K562 (cell line): ENCODE measurements around the gene SPATS1. TPM values are rescaled to one million over a fixed set of nuclear protein-coding genes. Genes with fewer than 3 reads are reported as not detected.
A peak's percentile ranks its signal among the peaks of the same experiment; 100 is the strongest.

ENCODE experiments used
- CTBP1 ChIP-seq: fragments of 450-650 bp; IDR thresholded peaks from 2 replicates; pipeline ENCODE4 v1.6.1; 2016; ENCODE audit warnings: borderline replicate concordance
- EHMT2 ChIP-seq: fragments of 450-650 bp; IDR thresholded peaks from 2 replicates; pipeline ENCODE4 v1.6.1; 2018; ENCODE audit warnings: antibody characterized with exemption
- ETV1 ChIP-seq: fragments of 450-650 bp; conservative IDR thresholded peaks from 2 replicates; pipeline ENCODE4 v1.6.1; 2016; ENCODE audit warnings: missing genetic modification characterization, control low read depth, low read depth, missing compliant biosample characterization
- HLTF ChIP-seq: fragments of 450-650 bp; IDR thresholded peaks from 2 replicates; pipeline ENCODE4 v1.6.1; 2016
- HNRNPK ChIP-seq: fragments of 200-400 bp; formaldehyde crosslinking; IDR thresholded peaks from one replicate; pipeline ENCODE4 v1.6.1; 2018; ENCODE audit warnings: mild to moderate bottlenecking, low read depth, low read length; ENCODE audit not compliant: poor library complexity, severe bottlenecking
- MAFK ChIP-seq: IDR thresholded peaks from 2 replicates; pipeline ENCODE4 v1.6.1; 2011; ENCODE audit warnings: low read length, improper control_type of control experiment
- MXI1 ChIP-seq: IDR thresholded peaks from 2 replicates; pipeline ENCODE4 v1.6.1; 2011; ENCODE audit warnings: low read depth, mild to moderate bottlenecking, improper control_type of control experiment, low read length
- RB1 ChIP-seq: fragments of 450-650 bp; IDR thresholded peaks from 2 replicates; pipeline ENCODE4 v1.6.1; 2017; ENCODE audit warnings: low read depth, mild to moderate bottlenecking
- RBM15 ChIP-seq: fragments of 200-400 bp; formaldehyde crosslinking; IDR thresholded peaks from 2 replicates; pipeline ENCODE4 v1.6.1; 2018; ENCODE audit warnings: mild to moderate bottlenecking, low read length, moderate library complexity; ENCODE audit not compliant: insufficient read depth
- ZBED1 ChIP-seq: IDR thresholded peaks from 2 replicates; pipeline ENCODE4 v1.6.1; 2014
- ZNF311 ChIP-seq: fragments of 250-450 bp; sonication (Bioruptor Pico); IDR thresholded peaks from 2 replicates; pipeline ENCODE4 v1.4.0; 2020; ENCODE audit warnings: mild to moderate bottlenecking, moderate library complexity
- polyA plus RNA-seq, 8 experiments: library from polyadenylated mRNA; depleted of rRNA in 4 of 8; stranded (reverse) in 5 of 8; unstranded in 3 of 8; fragments of >200 nt; fragmentation: Nextera tagmentation in 2 of 8; fragmentation: Illumina TruSeq in 1 of 8; extraction: Ambion mirVana in 2 of 8; extraction: Trizol in 1 of 8; gene quantifications; 2 replicates each; pipeline versions ENCODE4 v1.2.1 to v1.2.3, GENCODE V29; 2011 to 2014; ENCODE audit warnings: inconsistent platforms in 1 of 8, missing spikeins in 1 of 8
- total RNA-seq, 7 experiments: library from RNA; depleted of rRNA in 6 of 7; stranded (reverse); fragments of >200 nt in 6 of 7; fragmentation: Illumina TruSeq in 2 of 7; extraction: Trizol in 2 of 7; gene quantifications; 2 replicates each; pipeline versions ENCODE4 v1.2.1 to v1.2.3, GENCODE V29; 2011 to 2021; ENCODE audit warnings: low replicate concordance in 1 of 7
- TF ChIP-seq, protein P1 (sequence below): sonication (generic); formaldehyde crosslinking; IDR thresholded peaks from 2 replicates; pipeline ENCODE4 v1.9.0; 2022; ENCODE audit warnings: mild to moderate bottlenecking, missing genetic modification reagents
- TF ChIP-seq, protein P2 (sequence below): sonication (generic); formaldehyde crosslinking; IDR thresholded peaks from 2 replicates; pipeline ENCODE4 v1.8.0; 2023; ENCODE audit warnings: mild to moderate bottlenecking, missing genetic modification reagents
- TF ChIP-seq, protein P3 (sequence below), 2 experiments: fragments of 450-650 bp in 1 of 2; sonication (generic) in 1 of 2; formaldehyde crosslinking in 1 of 2; IDR thresholded peaks; 2 replicates each; pipeline versions ENCODE4 v1.7.1 to v1.9.0; 2016 to 2022; ENCODE audit warnings: inconsistent platforms in 1 of 2, mild to moderate bottlenecking in 1 of 2, missing genetic modification reagents in 1 of 2
- TF ChIP-seq, protein P4 (sequence below): sonication (generic); formaldehyde crosslinking; IDR thresholded peaks from 2 replicates; pipeline ENCODE4 v1.8.1; 2022; ENCODE audit warnings: missing genetic modification reagents

Gene SPATS1
- total and polyA plus RNA-seq, 9 of the 15 experiments (the other 6 are each of a cell fraction or from before 2014, with no cell fraction given): not detected

DNA sequence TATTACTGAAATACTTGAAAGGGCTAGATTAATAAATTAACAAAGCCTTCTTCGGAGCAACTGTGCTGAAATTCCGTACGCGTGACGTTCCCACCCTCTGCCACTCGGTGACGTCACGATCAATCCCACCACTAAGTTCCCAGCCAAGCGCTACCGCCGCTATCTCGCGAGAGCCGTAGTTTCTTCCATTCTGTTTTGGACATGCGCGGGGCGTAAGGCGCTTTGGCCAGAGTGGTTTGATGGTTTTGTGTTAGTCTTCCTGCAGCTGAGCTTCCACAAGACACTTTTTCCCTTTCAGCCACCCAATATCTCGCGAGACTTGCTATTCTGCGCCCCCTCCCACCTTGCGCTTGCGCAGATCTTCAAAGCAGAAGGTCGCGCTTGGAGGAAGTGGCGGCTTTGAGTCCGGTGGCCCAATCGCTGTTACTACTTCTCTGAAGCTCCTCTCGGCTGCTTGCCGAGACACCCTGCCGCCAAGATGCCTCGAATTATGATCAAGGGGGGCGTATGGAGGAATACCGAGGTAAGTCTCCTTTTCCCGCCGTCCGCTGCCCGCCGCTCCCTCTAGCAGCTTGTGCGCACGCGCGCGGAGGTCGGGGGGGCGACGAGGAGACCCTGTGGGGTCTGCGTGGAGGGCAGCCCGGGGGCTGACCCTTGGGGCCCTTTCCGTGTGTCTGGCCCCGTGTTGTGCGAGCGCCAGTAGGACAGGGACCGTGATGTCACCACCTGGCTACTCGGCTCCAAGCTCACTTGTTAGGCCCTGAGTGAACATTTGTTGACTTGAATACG is 45.1 kb downstream of the SPATS1 start, which contains the start of gene CDC5L (continued):
- TF ChIP-seq CTBP1 (peak; percentile 39; the same call in 1 of the 2 replicates), EHMT2 (no peak), HLTF (no peak), RBM15 (no peak), MXI1 (peak; percentile 67; the same call in 1 of the 2 replicates), ZBED1 (no peak; the same call in 1 of the 2 replicates), RB1 (peak; percentile 98), ZNF311 (CRISPR knock-in tag) (no peak), ETV1 (no peak), MAFK (no peak), HNRNPK (no peak)
- TF ChIP-seq, protein P1, sequence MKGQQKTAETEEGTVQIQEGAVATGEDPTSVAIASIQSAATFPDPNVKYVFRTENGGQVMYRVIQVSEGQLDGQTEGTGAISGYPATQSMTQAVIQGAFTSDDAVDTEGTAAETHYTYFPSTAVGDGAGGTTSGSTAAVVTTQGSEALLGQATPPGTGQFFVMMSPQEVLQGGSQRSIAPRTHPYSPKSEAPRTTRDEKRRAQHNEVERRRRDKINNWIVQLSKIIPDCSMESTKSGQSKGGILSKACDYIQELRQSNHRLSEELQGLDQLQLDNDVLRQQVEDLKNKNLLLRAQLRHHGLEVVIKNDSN (CRISPR knock-in tag): peak; percentile 69; the same call in 1 of the 2 replicates
- TF ChIP-seq, protein P2, sequence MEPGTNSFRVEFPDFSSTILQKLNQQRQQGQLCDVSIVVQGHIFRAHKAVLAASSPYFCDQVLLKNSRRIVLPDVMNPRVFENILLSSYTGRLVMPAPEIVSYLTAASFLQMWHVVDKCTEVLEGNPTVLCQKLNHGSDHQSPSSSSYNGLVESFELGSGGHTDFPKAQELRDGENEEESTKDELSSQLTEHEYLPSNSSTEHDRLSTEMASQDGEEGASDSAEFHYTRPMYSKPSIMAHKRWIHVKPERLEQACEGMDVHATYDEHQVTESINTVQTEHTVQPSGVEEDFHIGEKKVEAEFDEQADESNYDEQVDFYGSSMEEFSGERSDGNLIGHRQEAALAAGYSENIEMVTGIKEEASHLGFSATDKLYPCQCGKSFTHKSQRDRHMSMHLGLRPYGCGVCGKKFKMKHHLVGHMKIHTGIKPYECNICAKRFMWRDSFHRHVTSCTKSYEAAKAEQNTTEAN (CRISPR knock-in tag): 0 out of 2 replicates have a peak, but pooled peaks have one; percentile 65
- TF ChIP-seq, protein P3, sequence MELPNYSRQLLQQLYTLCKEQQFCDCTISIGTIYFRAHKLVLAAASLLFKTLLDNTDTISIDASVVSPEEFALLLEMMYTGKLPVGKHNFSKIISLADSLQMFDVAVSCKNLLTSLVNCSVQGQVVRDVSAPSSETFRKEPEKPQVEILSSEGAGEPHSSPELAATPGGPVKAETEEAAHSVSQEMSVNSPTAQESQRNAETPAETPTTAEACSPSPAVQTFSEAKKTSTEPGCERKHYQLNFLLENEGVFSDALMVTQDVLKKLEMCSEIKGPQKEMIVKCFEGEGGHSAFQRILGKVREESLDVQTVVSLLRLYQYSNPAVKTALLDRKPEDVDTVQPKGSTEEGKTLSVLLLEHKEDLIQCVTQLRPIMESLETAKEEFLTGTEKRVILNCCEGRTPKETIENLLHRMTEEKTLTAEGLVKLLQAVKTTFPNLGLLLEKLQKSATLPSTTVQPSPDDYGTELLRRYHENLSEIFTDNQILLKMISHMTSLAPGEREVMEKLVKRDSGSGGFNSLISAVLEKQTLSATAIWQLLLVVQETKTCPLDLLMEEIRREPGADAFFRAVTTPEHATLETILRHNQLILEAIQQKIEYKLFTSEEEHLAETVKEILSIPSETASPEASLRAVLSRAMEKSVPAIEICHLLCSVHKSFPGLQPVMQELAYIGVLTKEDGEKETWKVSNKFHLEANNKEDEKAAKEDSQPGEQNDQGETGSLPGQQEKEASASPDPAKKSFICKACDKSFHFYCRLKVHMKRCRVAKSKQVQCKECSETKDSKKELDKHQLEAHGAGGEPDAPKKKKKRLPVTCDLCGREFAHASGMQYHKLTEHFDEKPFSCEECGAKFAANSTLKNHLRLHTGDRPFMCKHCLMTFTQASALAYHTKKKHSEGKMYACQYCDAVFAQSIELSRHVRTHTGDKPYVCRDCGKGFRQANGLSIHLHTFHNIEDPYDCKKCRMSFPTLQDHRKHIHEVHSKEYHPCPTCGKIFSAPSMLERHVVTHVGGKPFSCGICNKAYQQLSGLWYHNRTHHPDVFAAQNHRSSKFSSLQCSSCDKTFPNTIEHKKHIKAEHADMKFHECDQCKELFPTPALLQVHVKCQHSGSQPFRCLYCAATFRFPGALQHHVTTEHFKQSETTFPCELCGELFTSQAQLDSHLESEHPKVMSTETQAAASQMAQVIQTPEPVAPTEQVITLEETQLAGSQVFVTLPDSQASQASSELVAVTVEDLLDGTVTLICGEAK (IDR thresholded peaks at IDR 0.05): 0 out of 2 replicates have a peak, but pooled peaks have one; percentile 46
- TF ChIP-seq, protein P3 (CRISPR knock-in tag; IDR thresholded peaks at IDR 0.05): no peak
- TF ChIP-seq, protein P4, sequence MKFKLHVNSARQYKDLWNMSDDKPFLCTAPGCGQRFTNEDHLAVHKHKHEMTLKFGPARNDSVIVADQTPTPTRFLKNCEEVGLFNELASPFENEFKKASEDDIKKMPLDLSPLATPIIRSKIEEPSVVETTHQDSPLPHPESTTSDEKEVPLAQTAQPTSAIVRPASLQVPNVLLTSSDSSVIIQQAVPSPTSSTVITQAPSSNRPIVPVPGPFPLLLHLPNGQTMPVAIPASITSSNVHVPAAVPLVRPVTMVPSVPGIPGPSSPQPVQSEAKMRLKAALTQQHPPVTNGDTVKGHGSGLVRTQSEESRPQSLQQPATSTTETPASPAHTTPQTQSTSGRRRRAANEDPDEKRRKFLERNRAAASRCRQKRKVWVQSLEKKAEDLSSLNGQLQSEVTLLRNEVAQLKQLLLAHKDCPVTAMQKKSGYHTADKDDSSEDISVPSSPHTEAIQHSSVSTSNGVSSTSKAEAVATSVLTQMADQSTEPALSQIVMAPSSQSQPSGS (CRISPR knock-in tag): peak; percentile 65; the same call in 1 of the 2 replicates
